ENCODE measurements around the gene IGFALS. TPM values are rescaled to one million over a fixed set of nuclear protein-coding genes. Genes with fewer than 3 reads are reported as not detected.

The IGFALS gene
- total and polyA plus RNA-seq, 5 experiments from 2014 or later, result 1.7 to 2.1 TPM; not detected in 3

DNA sequence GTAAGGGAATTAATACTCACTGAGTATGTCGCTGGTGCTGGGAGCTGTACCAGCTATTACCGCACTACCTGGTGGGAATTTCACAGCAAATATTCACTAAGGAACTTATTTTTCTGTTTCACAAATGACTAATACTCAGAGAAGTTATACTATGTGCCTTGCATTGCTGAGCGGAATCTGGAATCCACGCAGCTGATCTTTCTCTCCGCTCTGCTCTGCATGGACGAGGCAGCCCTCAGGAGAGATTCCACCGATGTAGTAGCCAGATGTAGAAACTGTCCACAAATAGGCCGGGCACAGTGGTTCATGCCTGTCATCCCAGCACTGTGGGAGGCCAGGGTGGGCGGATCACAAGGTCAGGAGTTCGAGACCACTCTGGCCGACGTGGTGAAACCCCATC lies 39.3 kb downstream of the IGFALS start:
- Mint-ChIP-seq H3K27ac (peak overlapping the region in 1 of 10 donors; percentile 67), H3K27me3 (no peaks in the 10 kb centered on the region), H3K9me3 (no peaks in the 10 kb centered on the region), H3K36me3 (peaks cover 0 to 56% (median 7%) of the 10 kb centered on the region in 3 donors), H3K4me3 (no peak overlapping the region), H3K4me1 (peaks cover 4 to 15% (median 10%) of the 10 kb centered on the region in 4 donors)
- DNase-seq (no peak), ATAC-seq (no peak)
- POLR2A ChIA-PET, result interaction anchor here (0.7 to 1.6 kb wide), 4 partner anchors 8 to 31 kb away, joined by 3 to 6 read pairs (median 4); no protein-coding TSS in a partner anchor

DNA sequence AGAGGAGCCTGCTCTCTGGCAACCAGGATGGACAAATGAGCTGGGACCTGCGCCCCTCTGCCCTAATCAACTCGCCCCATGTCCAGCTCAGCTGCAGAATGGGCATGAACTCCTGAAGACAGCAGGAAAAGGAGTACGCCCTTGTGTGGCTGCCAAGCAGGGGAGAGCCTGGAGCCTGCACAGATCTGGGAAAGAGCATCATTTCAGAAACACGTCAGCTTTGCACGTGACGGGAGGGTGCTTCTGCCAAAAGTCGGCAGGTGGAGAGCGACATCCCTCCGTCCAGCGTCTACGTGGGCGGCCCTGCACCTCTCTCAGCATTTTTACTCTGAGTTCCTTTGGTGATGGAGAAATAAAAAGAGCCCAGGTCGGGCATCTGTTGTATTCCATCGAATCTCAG lies 40.7 kb downstream of the IGFALS start:
- DNase-seq (no peak), ATAC-seq (no peak)
- Mint-ChIP-seq H3K4me1 (peaks cover 2 to 14% (median 10%) of the 10 kb centered on the region in 4 donors), H3K27ac (no peak overlapping the region), H3K9me3 (no peaks in the 10 kb centered on the region), H3K4me3 (no peak overlapping the region), H3K36me3 (peaks cover 0 to 66% (median 7%) of the 10 kb centered on the region in 3 donors), H3K27me3 (no peaks in the 10 kb centered on the region)
- POLR2A ChIA-PET, result interaction anchor here (0.7 to 0.8 kb wide), 2 partner anchors 46 to 488 kb away, joined by 3 to 4 read pairs; no protein-coding TSS in a partner anchor

DNA sequence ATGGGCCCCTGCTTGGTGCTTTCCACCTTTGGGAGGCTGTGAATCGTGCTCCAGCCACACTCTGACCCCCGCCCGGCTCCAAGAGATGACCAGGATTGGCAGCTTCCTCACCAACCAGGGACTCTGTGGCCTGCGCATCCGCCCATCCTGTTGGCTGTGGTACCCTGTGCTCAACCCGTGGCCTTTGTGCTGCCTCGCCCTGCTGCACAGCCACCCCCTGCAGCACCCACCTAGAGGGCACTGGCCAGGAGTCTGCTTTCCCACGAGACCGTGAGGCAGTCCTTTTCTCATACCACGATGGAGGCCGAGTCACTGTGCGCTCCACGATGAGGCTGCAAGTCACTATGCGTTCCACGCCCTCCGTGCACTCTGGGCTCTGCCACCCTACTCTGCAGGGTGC lies 41.6 kb downstream of the IGFALS start:
- H3K27me3 Mint-ChIP-seq, result no peaks in the 10 kb centered on the region
- no peaks in the 10 kb centered on the region for H3K9me3 Mint-ChIP-seq
- POLR2A ChIA-PET, result no interaction called here
- H3K36me3 Mint-ChIP-seq, result peaks cover 0 to 73% (median 9%) of the 10 kb centered on the region in 3 donors
- no peak for DNase-seq
- peaks cover 2 to 5% (median 4%) of the 10 kb centered on the region in 4 donors for H3K4me1 Mint-ChIP-seq
- no peak overlapping the region for H3K4me3 Mint-ChIP-seq
- ATAC-seq, result no peak
- no peak overlapping the region for H3K27ac Mint-ChIP-seq

DNA sequence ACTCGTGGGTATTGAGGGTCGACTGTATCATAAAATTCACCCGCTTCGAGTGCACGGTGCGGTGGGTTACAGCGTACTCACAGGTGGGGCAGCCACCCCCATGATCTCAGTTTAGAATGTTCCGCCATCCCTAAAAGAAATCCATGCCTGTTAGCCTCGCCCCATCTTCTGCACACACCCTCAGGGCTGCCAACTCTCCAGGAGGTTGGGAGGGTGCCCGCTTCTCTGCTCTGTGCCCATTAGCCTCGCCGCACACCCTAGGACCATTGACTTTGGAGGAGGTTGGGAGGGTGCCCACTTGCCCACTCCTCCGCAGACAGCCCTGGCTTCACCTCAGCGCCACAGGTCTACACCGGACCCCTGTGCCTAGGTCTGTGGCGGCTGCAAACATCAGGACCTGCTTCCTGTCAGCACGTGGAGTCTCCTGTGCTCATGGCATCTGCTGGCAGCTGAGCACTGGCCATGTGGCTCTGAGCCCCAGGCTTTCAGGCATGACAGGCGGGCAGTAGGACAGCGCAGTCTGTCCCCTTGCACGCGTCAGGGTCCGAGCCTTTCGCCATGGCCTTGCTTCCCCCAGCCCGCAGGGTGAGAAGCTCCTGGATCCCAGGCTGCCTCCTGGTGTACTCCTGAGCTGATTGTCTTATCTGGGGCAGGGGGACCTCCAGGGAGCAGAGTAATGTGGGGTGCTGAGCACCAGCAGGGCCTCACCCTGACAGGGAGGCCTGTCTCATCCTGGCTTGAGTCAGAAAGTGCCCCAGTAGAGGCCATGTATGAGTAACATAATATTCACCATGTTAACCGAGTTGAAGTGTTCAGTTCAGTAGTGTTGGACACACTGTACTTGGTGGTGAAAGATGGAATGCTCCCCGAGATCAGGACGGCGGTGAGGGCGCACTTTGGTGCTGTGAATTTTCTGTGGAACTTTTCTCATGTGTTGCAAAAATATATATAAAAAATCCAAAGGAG lies 44.1 kb downstream of the IGFALS start:
- Mint-ChIP-seq H3K4me1 (no peaks in the 10 kb centered on the region), H3K4me3 (no peak overlapping the region), H3K36me3 (peaks cover 0 to 69% (median 4%) of the 10 kb centered on the region in 3 donors), H3K27ac (peak overlapping the region in 2 of 10 donors; percentile 49 to 51), H3K27me3 (no peaks in the 10 kb centered on the region), H3K9me3 (no peaks in the 10 kb centered on the region)
- no peak for DNase-seq
- no peak for ATAC-seq
- POLR2A ChIA-PET, result interaction anchor here (0.7 kb wide), 1 partner anchor 23 kb away, joined by 3 read pairs; the partner anchor contains the start of gene MRPS34

DNA sequence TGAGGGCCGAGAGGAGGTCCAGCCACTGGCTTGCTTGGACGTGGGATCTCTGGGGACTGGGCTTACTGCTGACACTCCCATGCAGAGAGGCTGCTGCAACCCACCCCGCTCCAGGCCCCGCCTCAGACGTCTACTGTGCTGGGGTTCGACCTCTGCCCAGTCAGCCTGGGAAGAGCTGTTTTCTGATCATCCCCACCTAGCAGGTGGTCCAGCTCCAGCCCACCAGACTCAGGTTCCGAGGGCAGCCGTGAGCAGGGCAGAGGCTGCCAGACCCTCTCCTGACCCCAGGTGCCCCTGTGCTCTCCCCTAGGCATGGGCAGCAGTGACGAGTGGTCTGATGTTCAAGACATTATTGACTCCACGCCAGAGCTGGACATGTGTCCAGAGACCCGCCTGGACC lies 45.6 kb downstream of the IGFALS start:
- Mint-ChIP-seq H3K27me3 (no peaks in the 10 kb centered on the region), H3K4me1 (no peaks in the 10 kb centered on the region), H3K9me3 (no peaks in the 10 kb centered on the region), H3K4me3 (no peak overlapping the region), H3K27ac (no peak overlapping the region), H3K36me3 (peaks cover 0 to 60% (median 2%) of the 10 kb centered on the region in 3 donors)
- no peak for DNase-seq
- no peak for ATAC-seq
- POLR2A ChIA-PET, result no interaction called here

DNA sequence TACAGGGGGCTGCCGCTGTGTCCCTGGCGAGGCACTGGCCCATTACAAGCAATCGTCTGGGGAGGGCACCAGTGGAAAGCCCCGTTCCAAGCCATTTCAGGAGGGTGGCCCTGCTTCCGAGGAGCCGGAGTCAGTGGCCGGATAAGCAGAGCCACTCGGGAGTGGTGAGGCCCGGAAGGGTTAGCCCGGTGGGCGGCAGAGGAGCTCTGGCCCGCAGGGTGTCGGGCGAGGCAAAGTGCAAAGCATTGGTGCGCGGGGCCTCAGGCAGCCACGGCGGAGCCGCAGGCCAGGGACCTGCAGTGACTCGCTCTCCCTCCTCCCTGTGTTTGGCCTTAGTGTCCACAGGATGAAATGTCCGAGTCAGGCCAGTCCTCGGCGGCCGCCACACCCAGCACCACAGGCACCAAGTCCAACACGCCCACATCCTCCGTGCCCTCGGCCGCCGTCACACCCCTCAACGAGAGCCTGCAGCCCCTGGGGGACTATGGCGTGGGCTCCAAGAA lies 46.8 kb downstream of the IGFALS start:
- Mint-ChIP-seq H3K9me3 (no peaks in the 10 kb centered on the region), H3K4me3 (no peak overlapping the region), H3K36me3 (peaks cover 0 to 48% (median 2%) of the 10 kb centered on the region in 3 donors), H3K4me1 (no peaks in the 10 kb centered on the region), H3K27me3 (no peaks in the 10 kb centered on the region), H3K27ac (no peak overlapping the region)
- POLR2A ChIA-PET, result interaction anchor here (1.3 kb wide), 1 partner anchor 8 kb away, joined by 6 read pairs; no protein-coding TSS in a partner anchor
- DNase-seq, result no peak
- no peak for ATAC-seq

DNA sequence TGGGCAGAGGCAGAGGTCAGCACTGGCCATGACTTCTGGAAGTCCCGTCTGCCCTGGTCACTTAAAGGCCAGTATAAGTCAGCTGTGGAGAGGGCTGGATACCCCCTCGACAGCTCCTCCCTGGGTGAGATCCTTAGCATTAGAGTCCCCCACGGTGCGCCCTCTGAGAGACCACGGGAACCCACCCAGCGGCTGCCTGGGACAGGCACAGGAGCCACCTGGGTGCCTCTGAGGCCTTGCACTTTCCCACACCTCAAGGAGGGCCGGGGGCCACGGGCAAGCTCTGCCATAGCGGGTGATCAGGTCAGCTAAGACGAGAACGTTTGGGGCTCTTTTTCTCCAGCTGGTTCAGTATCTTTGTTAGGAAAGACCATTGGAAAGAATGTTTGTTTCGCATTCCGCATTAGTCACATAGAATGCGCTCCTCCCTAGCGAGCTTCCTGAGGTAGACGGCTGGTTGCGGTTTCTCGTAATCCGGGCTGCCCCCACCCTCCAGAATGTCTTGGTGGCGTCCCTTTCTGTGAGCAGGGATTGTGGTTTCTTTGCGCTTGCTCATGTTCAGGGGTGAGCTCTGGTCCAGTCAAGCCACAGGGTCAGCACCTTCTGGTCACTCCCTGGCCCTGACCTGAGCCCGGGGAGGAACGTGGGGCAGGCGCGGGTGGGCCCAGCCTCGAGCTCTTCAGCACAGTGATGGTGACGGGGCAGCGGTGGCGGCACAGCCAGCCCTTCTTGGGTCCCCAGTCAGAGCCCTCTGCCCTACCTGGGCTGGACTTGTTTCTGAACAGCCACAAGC lies 47.4 kb downstream of the IGFALS start:
- Mint-ChIP-seq H3K9me3 (no peaks in the 10 kb centered on the region), H3K27ac (no peak overlapping the region), H3K36me3 (peaks cover 0 to 44% (median 2%) of the 10 kb centered on the region in 3 donors), H3K27me3 (no peaks in the 10 kb centered on the region), H3K4me3 (no peak overlapping the region), H3K4me1 (peaks cover 0 to under 1% (median 0%) of the 10 kb centered on the region in 4 donors)
- POLR2A ChIA-PET, result interaction anchor here (1.3 kb wide), 1 partner anchor 9 kb away, joined by 6 read pairs; no protein-coding TSS in a partner anchor
- DNase-seq (no peak), ATAC-seq (no peak)

DNA sequence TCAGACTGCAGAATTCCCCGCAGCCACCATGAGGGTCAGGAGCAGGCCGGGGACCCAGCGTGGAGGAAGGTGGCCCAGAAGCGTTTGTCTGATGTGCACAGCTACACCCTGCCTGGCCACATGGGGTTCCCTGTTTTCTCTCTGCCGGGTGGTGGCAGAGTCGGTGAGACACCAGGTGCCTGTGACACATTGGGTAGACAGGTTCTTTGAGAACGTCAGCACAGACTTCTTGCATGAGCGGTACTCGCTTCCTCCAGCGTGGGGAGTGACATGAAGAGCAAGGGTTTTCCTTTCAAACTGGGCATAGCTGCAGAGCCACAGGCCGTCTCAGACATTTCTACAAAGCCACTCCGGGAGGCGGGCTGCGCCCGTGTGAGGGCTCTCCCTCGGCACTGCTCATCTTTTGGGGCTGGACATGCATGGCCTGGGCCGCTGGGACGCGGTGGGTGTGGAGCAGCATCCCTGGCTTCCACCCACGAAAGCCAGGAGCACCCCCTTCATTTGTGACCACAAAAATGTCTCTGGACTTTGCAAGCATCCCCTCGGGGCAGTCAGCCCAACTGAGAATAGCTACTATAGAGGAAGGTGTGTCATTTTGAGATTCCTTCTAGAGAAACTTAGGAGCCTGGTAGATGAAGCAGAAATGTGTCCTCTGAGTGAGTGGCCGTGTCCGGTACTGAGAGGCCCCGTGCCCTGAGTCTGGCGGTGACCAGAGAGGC lies 48.2 kb downstream of the IGFALS start:
- no peak for DNase-seq
- Mint-ChIP-seq H3K4me3 (no peak overlapping the region), H3K27ac (peak overlapping the region in 1 of 10 donors; percentile 80), H3K27me3 (no peaks in the 10 kb centered on the region), H3K9me3 (no peaks in the 10 kb centered on the region), H3K4me1 (peaks cover 0 to 2% (median 0%) of the 10 kb centered on the region in 4 donors), H3K36me3 (peaks cover 0 to 40% (median 2%) of the 10 kb centered on the region in 3 donors)
- POLR2A ChIA-PET, result interaction anchor here (0.8 kb wide), 1 partner anchor 306 kb away, joined by 3 read pairs; no protein-coding TSS in a partner anchor
- no peak for ATAC-seq

DNA sequence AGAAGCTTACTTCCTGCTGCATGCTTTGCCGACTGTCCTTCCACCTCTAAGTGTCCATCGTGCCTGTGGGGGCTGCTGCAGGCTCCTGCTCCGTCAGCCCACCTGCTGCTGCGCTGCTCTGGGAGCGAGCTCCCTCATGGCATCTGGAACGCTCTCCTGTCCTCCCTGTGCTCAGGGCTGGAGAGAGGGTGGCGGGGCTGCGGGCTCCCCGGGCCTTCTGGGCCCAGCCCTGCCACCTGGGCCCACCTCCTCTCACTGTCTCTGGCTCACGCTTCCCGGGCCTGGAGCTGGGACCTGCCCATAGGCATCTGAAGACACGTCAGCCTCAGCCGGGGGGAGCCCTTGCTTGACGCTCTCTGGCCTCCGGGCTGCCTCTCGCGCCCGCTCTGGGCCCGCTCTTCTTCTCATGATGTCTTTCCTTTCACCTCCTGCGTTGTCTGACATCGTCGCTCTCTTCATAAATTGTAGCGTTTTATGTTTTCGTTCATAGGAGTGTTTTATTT lies 49.1 kb downstream of the IGFALS start:
- ATAC-seq (no peak), DNase-seq (no peak)
- H3K27me3 Mint-ChIP-seq, result no peaks in the 10 kb centered on the region
- peaks cover 0 to 34% (median 2%) of the 10 kb centered on the region in 3 donors for H3K36me3 Mint-ChIP-seq
- peak overlapping the region in 1 of 10 donors; percentile 2 for H3K4me3 Mint-ChIP-seq
- H3K4me1 Mint-ChIP-seq, result peaks cover 0 to 2% (median 0%) of the 10 kb centered on the region in 4 donors
- POLR2A ChIA-PET, result interaction anchor here (0.6 to 0.8 kb wide), 2 partner anchors 58 to 305 kb away, joined by 3 to 5 read pairs; no protein-coding TSS in a partner anchor
- H3K9me3 Mint-ChIP-seq, result no peaks in the 10 kb centered on the region
- peak overlapping the region in 2 of 10 donors; percentile 80 for H3K27ac Mint-ChIP-seq

DNA sequence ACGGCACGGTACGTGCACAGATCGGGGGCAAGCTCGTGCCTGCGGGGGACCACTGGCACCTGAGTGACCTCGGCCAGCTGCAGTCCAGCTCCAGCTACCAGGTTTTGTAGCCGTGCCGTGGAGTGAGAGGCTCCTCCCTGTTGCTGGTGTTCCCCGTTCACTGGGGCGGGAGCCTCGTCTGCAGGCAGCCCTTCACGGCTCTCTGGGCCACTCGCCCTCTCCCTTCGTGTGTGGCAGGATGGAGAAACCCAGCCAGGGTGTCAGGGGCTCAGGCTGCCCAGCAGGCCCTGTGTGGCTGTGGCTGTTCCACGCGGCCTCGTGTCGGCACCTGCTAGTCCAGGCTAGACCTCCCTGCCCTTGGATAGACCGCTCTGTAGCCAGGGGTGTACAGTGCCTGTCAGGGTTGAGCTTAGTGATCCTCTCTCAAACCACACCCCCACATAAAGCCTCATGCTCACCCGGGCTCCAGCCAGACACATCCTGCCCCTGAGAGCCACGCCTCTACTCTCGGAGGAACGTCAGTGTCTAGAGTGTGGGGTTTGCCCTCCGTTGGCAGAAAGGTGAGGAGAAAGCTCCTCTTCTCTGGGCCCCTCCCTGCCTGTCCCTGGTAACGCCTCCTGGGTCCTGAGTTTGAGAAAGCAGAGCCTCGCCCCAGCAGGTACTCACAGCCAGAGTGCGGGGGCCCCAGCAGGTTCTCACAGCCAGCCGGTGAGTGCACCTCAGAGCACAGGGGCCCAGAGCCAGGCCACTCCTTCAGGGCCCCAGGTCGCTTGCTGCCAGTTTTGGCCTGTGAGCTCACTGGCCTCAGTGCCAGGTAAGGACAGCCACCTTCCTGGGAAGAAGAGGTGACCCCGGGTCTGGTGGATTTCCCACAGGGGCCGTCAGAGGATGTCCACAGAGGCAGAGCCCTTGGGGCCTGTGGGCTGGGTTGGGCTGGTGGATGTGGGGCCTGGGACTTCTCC lies 49.8 kb downstream of the IGFALS start:
- Mint-ChIP-seq H3K27ac (peak overlapping the region in 2 of 10 donors; percentile 43 to 80), H3K9me3 (no peaks in the 10 kb centered on the region), H3K27me3 (no peaks in the 10 kb centered on the region), H3K4me3 (no peak overlapping the region), H3K4me1 (peaks cover 0 to 2% (median 0%) of the 10 kb centered on the region in 4 donors), H3K36me3 (peaks cover 0 to 26% (median 2%) of the 10 kb centered on the region in 3 donors)
- DNase-seq (no peak), ATAC-seq (no peak)
- POLR2A ChIA-PET, result interaction anchor here (0.6 kb wide), 2 partner anchors 59 to 1379 kb away, joined by 4 to 5 read pairs; no protein-coding TSS in a partner anchor
